Measurements from ENCODE around the gene ZCCHC13. TPM values are rescaled to one million over a fixed set of nuclear protein-coding genes. Genes with fewer than 3 reads are reported as not detected.

ZCCHC13 gene
- not detected in 2 replicates for total RNA-seq

GRCh38 chrX:74304016-74304415 is at the start of gene ZCCHC13:
TSS of gene ZCCHC13 (plus strand) at chrX:74304180. CDS start at chrX:74304267, 87 bp downstream.

Other genes with a start within 250 kb of the ZCCHC13 start
- 7.4 and 13.2 TPM in 2 replicates for gene SLC16A2, start 117.3 kb downstream of the ZCCHC13 start, total RNA-seq